ENCODE measurements around the gene ARHGAP27. TPM values are rescaled to one million over a fixed set of nuclear protein-coding genes. Genes with fewer than 3 reads are reported as not detected.
"Not testable (repeated sequence)": the region's sequence is repeated elsewhere in the genome, so short reads cannot be mapped to it uniquely, and the experiment has no call there.

Gene ARHGAP27
- polyA plus RNA-seq, 1 donor (not counting 4 experiments of a cell fraction or from before 2014, with no cell fraction given) = 14.4 TPM

DNA sequence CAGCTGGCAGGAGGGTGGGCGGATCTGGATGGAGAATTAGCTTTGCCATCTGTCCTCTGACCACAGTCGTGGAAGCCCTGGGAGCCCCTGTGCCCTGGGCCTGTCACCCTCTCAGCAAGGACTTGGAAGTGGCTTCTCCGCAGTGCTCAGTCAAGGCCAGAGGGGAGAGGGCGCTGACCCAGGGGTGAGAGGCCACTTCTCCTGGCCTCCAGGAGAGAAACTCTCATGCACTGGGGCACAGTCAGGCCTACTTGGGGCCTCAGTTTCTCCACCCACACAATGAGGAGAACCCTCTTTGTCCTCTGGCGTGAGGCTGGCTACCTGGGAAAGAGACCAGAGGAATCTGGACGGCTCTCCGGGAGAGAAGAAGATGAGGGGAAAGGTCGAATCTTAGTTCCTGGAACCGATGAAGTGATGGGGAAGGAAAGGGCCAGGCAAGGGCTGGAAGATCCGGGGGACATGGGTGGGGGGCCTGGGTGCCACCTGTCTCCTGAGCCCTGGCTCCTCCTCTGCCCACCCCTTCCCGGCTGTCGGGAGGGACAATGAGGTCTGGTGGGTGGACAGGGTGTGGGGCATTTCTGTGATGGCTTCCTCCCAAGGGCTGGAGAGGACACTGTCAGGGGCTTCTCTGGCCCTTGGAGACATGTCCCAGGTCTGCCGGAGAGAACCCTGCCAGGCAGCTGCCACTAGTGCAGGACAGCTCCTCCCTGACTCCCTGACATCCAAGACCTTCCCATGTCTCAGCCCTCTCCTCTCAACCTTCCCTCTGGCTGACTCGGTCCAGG lies 9.0 kb upstream of the ARHGAP27 start:
- DNase-seq (ENCODE audit: low read depth, low spot score) = no peak
- peaks cover 39% of the 10 kb centered on the region for H3K4me1 ChIP-seq (ENCODE audit: control insufficient read depth, extremely low read depth, insufficient read depth, low read length)
- FAIRE-seq = no peak

DNA sequence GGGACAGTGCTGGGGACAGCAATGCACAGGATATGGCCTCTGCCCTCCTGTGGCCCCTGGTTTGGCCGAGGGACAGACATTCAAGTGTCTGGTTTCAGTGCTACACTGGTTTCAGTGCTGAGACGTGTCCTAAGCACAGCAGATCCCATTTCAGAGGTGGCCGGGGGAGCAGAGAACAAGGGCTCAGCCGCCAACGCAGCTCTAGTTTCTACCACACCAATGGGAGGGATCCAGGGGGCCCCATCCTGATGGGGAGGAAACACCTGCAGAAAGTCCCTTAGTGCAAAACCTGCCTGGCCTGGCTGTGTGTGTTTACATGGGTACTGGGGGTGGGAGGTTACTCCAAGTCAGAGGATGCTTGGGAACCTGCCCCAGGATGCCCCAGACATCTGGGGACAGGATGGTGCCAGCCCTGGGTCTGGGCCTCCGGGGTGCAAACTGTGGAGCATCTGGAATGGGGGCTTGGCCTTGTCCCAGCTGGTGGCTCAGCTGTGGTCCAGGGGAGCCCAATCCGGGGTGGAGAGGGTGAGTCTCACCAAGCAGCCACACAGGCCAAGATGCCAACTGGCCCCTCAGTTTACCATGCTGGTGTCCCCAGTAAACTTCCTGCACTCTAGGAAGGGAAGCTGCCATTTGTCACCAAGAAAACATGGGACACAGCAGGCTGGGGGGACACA lies 8.3 kb upstream of the ARHGAP27 start:
- Histone ChIP-seq H3K36me3 (ENCODE audit: control insufficient read depth in 2 of 2, extremely low read depth in 1 of 2, insufficient read depth in 2 of 2, low read length in 2 of 2) (peaks cover 7 to 14% of the 10 kb centered on the region in 2 experiments), H3K4me2 (ENCODE audit: control insufficient read depth, extremely low read depth, insufficient read depth, low read depth, low read length) (peak overlapping the region; percentile 1), H3K27ac (ENCODE audit: control insufficient read depth, insufficient read depth, low read length) (peak overlapping the region; percentile 38), H3K4me1 (ENCODE audit: control insufficient read depth, extremely low read depth, insufficient read depth, low read length) (peaks cover 34% of the 10 kb centered on the region), H3K9ac (ENCODE audit: control insufficient read depth, extremely low read depth, insufficient read depth, low read length) (peak overlapping the region; percentile 48)
- dilution Hi-C loops (cut with MboI; ENCODE audit: extremely low pct_ligation_motif_present, low sequenced_read_pairs); H3K27me3 ChIP-seq (ENCODE audit: control insufficient read depth, extremely low read depth, insufficient read depth, low read length); H4K20me1 ChIP-seq (ENCODE audit: control insufficient read depth, extremely low read depth, insufficient read depth, low read length); H3K79me2 ChIP-seq (ENCODE audit: control insufficient read depth, insufficient read depth, low read length); FAIRE-seq; H3K4me3 ChIP-seq (ENCODE audit: control insufficient read depth in 2 of 3, extremely low read depth in 1 of 3, insufficient read depth in 2 of 3, low read depth in 1 of 3, low read length in 3 of 3); H3K9me1 ChIP-seq (ENCODE audit: control insufficient read depth, extremely low read depth, insufficient read depth, low read length); DNase-seq (ENCODE audit: low read depth, low spot score); H2AFZ ChIP-seq (ENCODE audit: control insufficient read depth, low read length); H3K9me3 ChIP-seq (ENCODE audit: control insufficient read depth, low read depth, low read length): not testable (repeated sequence)

More for the DNA sequence above, 9.0 kb upstream of the ARHGAP27 start:
- no peaks in the 10 kb centered on the region for H3K9me3 ChIP-seq (ENCODE audit: control insufficient read depth, low read depth, low read length)
- no peak overlapping the region for H2AFZ ChIP-seq (ENCODE audit: control insufficient read depth, low read length)
- TF ChIP-seq, protein P1, sequence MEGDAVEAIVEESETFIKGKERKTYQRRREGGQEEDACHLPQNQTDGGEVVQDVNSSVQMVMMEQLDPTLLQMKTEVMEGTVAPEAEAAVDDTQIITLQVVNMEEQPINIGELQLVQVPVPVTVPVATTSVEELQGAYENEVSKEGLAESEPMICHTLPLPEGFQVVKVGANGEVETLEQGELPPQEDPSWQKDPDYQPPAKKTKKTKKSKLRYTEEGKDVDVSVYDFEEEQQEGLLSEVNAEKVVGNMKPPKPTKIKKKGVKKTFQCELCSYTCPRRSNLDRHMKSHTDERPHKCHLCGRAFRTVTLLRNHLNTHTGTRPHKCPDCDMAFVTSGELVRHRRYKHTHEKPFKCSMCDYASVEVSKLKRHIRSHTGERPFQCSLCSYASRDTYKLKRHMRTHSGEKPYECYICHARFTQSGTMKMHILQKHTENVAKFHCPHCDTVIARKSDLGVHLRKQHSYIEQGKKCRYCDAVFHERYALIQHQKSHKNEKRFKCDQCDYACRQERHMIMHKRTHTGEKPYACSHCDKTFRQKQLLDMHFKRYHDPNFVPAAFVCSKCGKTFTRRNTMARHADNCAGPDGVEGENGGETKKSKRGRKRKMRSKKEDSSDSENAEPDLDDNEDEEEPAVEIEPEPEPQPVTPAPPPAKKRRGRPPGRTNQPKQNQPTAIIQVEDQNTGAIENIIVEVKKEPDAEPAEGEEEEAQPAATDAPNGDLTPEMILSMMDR (optimal IDR thresholded peaks at IDR 0.05 in 1 of 3, IDR thresholded peaks at IDR 0.05 in 1 of 3, conservative IDR thresholded peaks at IDR 0.05 in 1 of 3; ENCODE audit: extremely low read depth in 1 of 3, insufficient read depth in 2 of 3, low read length in 3 of 3) = no peak
- H3K4me3 ChIP-seq (ENCODE audit: control insufficient read depth in 2 of 3, extremely low read depth in 1 of 3, insufficient read depth in 2 of 3, low read depth in 1 of 3, low read length in 3 of 3) = no peak overlapping the region
- H3K79me2 ChIP-seq (ENCODE audit: control insufficient read depth, insufficient read depth, low read length) = no peaks in the 10 kb centered on the region
- H3K27ac ChIP-seq (ENCODE audit: control insufficient read depth, insufficient read depth, low read length) = no peak overlapping the region
- dilution Hi-C loops (cut with MboI; ENCODE audit: extremely low pct_ligation_motif_present, low sequenced_read_pairs) = no loop called here
- H3K36me3 ChIP-seq (ENCODE audit: control insufficient read depth in 2 of 2, extremely low read depth in 1 of 2, insufficient read depth in 2 of 2, low read length in 2 of 2) = peaks cover 6 to 14% of the 10 kb centered on the region in 2 experiments
- H3K27me3 ChIP-seq (ENCODE audit: control insufficient read depth, extremely low read depth, insufficient read depth, low read length) = no peaks in the 10 kb centered on the region
- no peak overlapping the region for H3K9ac ChIP-seq (ENCODE audit: control insufficient read depth, extremely low read depth, insufficient read depth, low read length)
- no peaks in the 10 kb centered on the region for H4K20me1 ChIP-seq (ENCODE audit: control insufficient read depth, extremely low read depth, insufficient read depth, low read length)
- peaks cover 5% of the 10 kb centered on the region for H3K9me1 ChIP-seq (ENCODE audit: control insufficient read depth, extremely low read depth, insufficient read depth, low read length)
- no peak overlapping the region for H3K4me2 ChIP-seq (ENCODE audit: control insufficient read depth, extremely low read depth, insufficient read depth, low read depth, low read length)
